ENCODE measurements around the gene COPA.

DNA sequence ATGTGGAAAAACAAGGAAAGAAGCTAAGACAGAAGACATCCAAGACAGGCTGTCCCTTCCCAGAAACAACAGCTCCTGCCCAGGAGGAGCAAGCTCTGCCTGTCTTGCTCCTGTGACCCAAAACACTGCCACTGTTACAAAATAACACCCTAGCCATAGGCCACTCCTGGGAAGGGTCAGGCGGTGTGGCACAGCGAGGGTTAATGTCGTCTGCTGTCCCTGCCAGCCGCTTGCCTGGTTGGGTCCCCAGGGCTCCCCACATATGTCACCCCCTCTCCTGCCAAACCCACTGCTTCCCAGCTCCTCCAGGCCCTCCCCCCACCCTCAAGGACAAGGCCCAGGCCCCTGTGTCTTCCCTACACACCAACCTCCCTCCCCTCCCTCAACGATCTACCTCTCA lies 20.0 kb upstream of the COPA start:
- TF ChIP-seq GATA3 (IDR thresholded peaks at IDR 0.05; ENCODE audit: low read depth, low read length) (no peak), GATA2 (IDR thresholded peaks at IDR 0.05; ENCODE audit: low read depth, low read length) (no peak)

All from SH-SY5Y (cell line).